Neural cell (in vitro differentiated cells): ENCODE measurements around the gene ZAP70.

ENCODE experiments used
- POLR2AphosphoS5 ChIP-seq: IDR thresholded peaks from 2 replicates; pipeline ENCODE4 v1.6.1; 2012
- TAF1 ChIP-seq: IDR thresholded peaks from 2 replicates; pipeline ENCODE4 v1.6.1; 2012; ENCODE audit warnings: low read depth
- TF ChIP-seq, protein P1 (sequence below): fragments of 450-650 bp; IDR thresholded peaks from 2 replicates; pipeline ENCODE4 v1.5.1; 2014; ENCODE audit warnings: antibody characterized with exemption, mild to moderate bottlenecking, moderate library complexity; ENCODE audit not compliant: poor library complexity, severe bottlenecking

DNA sequence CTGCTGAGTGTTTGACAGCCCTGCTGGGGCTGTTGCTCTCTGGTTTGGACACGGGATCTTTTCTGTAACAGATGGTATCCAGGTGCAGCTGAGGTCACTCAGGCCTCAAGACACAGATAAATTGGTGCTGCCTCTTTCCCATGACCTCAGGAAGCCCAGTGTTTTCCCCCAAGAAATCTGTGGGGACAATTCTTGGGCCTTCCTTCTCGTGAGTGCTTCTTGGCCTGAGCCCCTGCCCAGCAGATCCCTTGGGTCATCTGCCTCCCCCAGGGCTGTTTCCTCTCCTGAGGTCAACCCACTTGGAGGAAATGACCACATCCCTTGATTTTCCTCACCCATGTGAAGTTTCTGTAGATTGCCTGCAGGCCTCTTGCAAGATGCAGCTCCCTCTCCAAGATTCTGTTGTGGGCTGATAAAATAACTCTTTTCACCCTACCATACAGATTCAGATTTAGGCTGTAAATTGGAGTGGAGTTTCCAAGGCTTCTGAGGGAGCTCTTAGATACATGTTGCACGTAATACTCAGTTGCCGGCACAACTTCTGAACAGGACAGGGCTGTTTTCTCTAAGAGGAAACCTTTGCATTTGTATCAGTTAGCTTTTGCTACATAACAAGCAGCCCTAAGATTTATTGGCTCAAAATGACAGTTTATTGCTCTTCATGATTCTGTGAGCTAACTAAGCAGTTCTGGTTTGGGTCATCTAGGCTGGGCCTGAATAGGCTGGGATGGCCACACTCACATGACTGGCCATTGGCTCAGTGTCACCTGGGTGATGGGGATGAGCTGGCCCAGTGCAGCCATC is 13.1 kb downstream of the ZAP70 start:
- TF ChIP-seq, protein P1, sequence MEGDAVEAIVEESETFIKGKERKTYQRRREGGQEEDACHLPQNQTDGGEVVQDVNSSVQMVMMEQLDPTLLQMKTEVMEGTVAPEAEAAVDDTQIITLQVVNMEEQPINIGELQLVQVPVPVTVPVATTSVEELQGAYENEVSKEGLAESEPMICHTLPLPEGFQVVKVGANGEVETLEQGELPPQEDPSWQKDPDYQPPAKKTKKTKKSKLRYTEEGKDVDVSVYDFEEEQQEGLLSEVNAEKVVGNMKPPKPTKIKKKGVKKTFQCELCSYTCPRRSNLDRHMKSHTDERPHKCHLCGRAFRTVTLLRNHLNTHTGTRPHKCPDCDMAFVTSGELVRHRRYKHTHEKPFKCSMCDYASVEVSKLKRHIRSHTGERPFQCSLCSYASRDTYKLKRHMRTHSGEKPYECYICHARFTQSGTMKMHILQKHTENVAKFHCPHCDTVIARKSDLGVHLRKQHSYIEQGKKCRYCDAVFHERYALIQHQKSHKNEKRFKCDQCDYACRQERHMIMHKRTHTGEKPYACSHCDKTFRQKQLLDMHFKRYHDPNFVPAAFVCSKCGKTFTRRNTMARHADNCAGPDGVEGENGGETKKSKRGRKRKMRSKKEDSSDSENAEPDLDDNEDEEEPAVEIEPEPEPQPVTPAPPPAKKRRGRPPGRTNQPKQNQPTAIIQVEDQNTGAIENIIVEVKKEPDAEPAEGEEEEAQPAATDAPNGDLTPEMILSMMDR: no peak
- TF ChIP-seq POLR2AphosphoS5 (no peak), TAF1 (no peak)
